IPS DF 6.9 (cell line): ENCODE measurements around the gene WHRN.

ENCODE experiments used
- DNase-seq: peaks from one replicate; pipeline ENCODE4 v3.0.0-alpha.2; 2013; ENCODE audit warnings: low read depth, low spot score
- H3K27ac ChIP-seq: one replicate; pipeline ENCODE4 v1.5.1; 2013; ENCODE audit warnings: low read length, control low read depth
- H3K27me3 ChIP-seq: 2 replicates; pipeline ENCODE4 v1.6.1; 2013; ENCODE audit warnings: mild to moderate bottlenecking, low read length; ENCODE audit not compliant: control insufficient read depth, insufficient read depth
- H3K36me3 ChIP-seq: 2 replicates; pipeline ENCODE4 v1.6.1; 2013; ENCODE audit warnings: low read length; ENCODE audit not compliant: control insufficient read depth, insufficient read depth
- H3K4me1 ChIP-seq: 2 replicates; pipeline ENCODE4 v1.6.1; 2013; ENCODE audit warnings: low read length; ENCODE audit not compliant: control insufficient read depth, insufficient read depth
- H3K4me3 ChIP-seq: 2 replicates; pipeline ENCODE4 v1.5.1; 2013; ENCODE audit warnings: mild to moderate bottlenecking, low read length
- H3K9me3 ChIP-seq: 2 replicates; pipeline ENCODE4 v1.6.1; 2013; ENCODE audit warnings: low read length, inconsistent platforms; ENCODE audit not compliant: control insufficient read depth, insufficient read depth
- WGBS: extraction: QIAGEN DNeasy Blood & Tissue Kit; methylation state at CpG from one replicate; pipeline ENCODE4 v1.1.7; 2013; ENCODE audit warnings: mixed read lengths, missing lambda C conversion rate; ENCODE audit not compliant: insufficient read length, insufficient coverage; 5-methylcytosine and 5-hydroxymethylcytosine counted together

The WHRN gene

GRCh38 chr9:114421147-114421546, 84.1 kb downstream of the WHRN start:
- Histone ChIP-seq H3K9me3 (no peaks in the 10 kb centered on the region), H3K36me3 (no peaks in the 10 kb centered on the region), H3K27me3 (no peaks in the 10 kb centered on the region), H3K27ac (no peak overlapping the region), H3K4me1 (peaks cover 3% of the 10 kb centered on the region; the same call in 1 of the 2 replicates), H3K4me3 (no peak overlapping the region)
- no CpG with 5 or more reads among the region's 2 CpGs for WGBS
- no peak for DNase-seq

DNA sequence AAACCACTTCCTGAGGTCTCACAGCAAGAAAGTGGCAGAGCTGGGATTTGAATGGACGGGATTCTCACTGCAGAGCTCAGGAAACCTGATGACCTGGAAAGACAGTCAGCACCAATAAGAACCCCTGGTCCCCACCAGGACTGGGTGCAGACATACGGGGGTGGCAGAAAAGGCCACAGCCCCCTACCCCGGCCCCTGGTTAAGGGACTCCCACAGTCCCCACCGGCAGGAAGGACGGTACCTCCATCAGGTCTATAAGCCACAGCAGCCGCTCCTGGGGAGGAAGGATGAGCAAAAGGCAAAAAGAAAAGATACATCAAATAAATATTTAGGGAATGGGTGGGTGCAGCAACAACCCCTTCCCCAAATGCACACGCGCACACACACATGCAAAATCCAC, 85.5 kb downstream of the WHRN start:
- WGBS: no CpG with 5 or more reads among the region's 8 CpGs
- no peaks in the 10 kb centered on the region for H3K27me3 ChIP-seq

GRCh38 chr9:114418053-114418452, 87.2 kb downstream of the WHRN start:
- H3K4me1 ChIP-seq: 0 out of 2 replicates have a peak, but pooled peaks cover 2% of the 10 kb centered on the region
- H3K9me3 ChIP-seq: no peaks in the 10 kb centered on the region
- H3K27me3 ChIP-seq: no peaks in the 10 kb centered on the region
- no peak for DNase-seq
- WGBS: no CpG with 5 or more reads among the region's 6 CpGs
- H3K4me3 ChIP-seq: no peak overlapping the region
- H3K27ac ChIP-seq: no peak overlapping the region
- H3K36me3 ChIP-seq: no peaks in the 10 kb centered on the region

More for the DNA sequence above, 85.5 kb downstream of the WHRN start:
- no peak for DNase-seq
- Histone ChIP-seq H3K4me1 (peaks cover 3% of the 10 kb centered on the region; the same call in 1 of the 2 replicates), H3K27ac (no peak overlapping the region), H3K9me3 (no peaks in the 10 kb centered on the region), H3K36me3 (no peaks in the 10 kb centered on the region), H3K4me3 (no peak overlapping the region)

GRCh38 chr9:114417511-114417910, 87.8 kb downstream of the WHRN start:
- WGBS: no CpG with 5 or more reads among the region's 3 CpGs
- DNase-seq: no peak
- Histone ChIP-seq H3K27ac (no peak overlapping the region), H3K27me3 (no peaks in the 10 kb centered on the region), H3K36me3 (no peaks in the 10 kb centered on the region), H3K4me3 (no peak overlapping the region), H3K4me1 (0 out of 2 replicates have a peak, but pooled peaks cover 2% of the 10 kb centered on the region), H3K9me3 (no peaks in the 10 kb centered on the region)

- Histone ChIP-seq H3K27ac (no peak overlapping the region), H3K9me3 (no peaks in the 10 kb centered on the region), H3K4me3 (no peak overlapping the region), H3K36me3 (no peaks in the 10 kb centered on the region), H3K27me3 (no peaks in the 10 kb centered on the region), H3K4me1 (0 out of 2 replicates have a peak, but pooled peaks cover 2% of the 10 kb centered on the region)
- DNase-seq: no peak
- whole genome bisulfite sequencing: no CpG with 5 or more reads among the region's 2 CpGs
These were observed 88.4 kb downstream of the WHRN start for GRCh38 chr9:114416906-114417305.

DNA sequence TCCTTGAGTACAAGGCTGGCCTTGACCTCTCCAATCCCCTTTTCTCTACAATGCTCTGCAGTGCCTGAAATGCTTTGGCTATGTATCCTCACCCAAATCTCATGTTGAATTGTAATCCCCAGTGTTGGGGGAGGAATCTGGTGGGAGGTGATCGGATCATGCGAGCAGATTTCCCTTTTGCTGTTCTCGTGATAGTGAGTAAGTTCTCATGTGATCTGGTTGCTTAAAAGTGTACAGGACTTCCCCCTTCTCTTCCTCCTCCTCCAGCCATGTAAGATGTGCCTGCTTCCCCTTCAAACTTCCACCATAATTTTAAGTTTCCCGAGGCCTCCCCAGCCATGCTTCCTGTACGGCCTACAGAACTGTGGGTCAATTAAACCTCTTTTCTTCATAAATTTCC, 89.0 kb downstream of the WHRN start:
- no CpG with 5 or more reads among the region's 5 CpGs for WGBS
- Histone ChIP-seq H3K4me3 (no peak overlapping the region), H3K4me1 (0 out of 2 replicates have a peak, but pooled peaks cover 2% of the 10 kb centered on the region), H3K36me3 (no peaks in the 10 kb centered on the region), H3K27me3 (no peaks in the 10 kb centered on the region), H3K27ac (no peak overlapping the region), H3K9me3 (no peaks in the 10 kb centered on the region)
- DNase-seq: no peak

DNA sequence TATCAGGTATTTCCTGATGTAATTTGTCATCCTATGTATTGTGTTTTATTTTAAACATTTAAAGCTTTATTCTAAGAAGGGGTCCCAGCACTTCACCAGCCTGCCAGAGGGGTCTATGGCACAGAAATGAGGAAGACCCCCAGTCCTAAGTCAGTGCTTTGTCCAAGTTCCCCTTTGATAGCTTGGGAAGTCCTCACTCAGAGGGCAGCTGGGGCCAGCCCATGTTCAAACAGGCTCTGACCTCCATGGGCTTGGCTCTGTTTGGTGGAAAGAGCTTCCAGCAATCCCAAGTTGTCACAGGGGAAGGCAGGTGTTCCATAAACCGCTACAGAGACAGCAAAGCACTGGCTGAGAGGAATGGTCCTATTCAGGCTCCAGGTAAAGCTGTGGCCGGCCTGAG, 90.9 kb downstream of the WHRN start:
- Histone ChIP-seq H3K27me3 (no peaks in the 10 kb centered on the region), H3K36me3 (no peaks in the 10 kb centered on the region), H3K9me3 (no peaks in the 10 kb centered on the region), H3K4me1 (0 out of 2 replicates have a peak, but pooled peaks cover 3% of the 10 kb centered on the region), H3K27ac (no peak overlapping the region), H3K4me3 (no peak overlapping the region)
- no peak for DNase-seq
- no CpG with 5 or more reads among the region's 2 CpGs for WGBS

DNA sequence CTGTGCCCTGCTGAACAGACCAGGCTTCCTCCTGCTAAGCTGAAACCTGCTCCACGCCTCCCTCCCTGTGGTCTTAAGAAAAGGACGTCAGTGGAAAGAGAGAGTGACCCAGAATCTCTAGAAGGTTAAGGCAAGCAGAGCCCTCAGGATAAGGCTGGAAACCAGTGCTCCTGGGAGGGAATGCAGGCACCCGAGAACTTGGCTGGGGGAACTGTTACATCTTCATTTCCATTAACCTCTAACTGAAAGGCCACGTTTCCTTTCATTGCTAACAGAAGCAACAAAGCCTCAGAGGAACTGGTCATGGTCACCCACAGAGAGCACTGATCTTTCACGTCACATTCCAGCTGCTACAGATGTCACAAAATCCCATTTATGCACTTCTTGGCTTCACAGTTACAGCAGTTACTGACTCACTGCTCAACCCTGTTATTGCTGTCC, 91.4 kb downstream of the WHRN start:
- H3K4me3 ChIP-seq: no peak overlapping the region
- H3K4me1 ChIP-seq: peaks cover 5% of the 10 kb centered on the region; the same call in 1 of the 2 replicates
- DNase-seq: no peak
- H3K27me3 ChIP-seq: no peaks in the 10 kb centered on the region
- no CpG with 5 or more reads among the region's 5 CpGs for WGBS
- no peaks in the 10 kb centered on the region for H3K9me3 ChIP-seq
- no peak overlapping the region for H3K27ac ChIP-seq
- H3K36me3 ChIP-seq: no peaks in the 10 kb centered on the region

DNA sequence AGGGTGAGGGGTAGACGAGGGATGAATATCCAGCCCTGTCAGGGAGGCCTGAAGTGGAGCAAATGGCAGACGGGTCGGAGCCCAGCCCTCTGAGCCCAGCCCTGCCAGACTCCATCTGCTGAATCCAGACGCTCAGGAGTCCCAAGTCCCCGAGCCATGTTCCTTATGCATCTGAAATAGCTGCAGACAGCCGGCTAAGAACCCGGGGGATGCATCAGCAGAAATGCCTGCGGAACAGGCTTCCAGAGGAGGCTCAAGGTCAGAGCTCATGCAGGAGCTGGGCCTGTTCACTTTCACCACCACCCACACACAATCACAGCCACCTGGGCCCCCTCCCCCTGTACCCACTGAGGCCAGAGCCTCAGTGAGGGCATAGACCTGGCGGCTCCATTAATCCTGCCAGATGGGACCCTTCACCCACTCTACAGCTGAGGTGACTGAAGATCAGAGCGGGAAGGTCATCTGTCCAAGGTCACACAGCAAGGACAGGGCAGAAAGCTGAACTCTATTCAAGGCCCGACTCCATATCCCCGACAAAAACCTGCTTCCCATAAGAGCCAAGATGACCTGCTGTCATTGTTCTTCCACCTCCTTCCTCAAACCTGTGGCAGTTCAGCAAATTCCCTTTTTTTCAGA, 93.1 kb downstream of the WHRN start:
- Histone ChIP-seq H3K4me3 (no peak overlapping the region), H3K4me1 (peaks cover 7% of the 10 kb centered on the region; the same call in 1 of the 2 replicates), H3K27me3 (no peaks in the 10 kb centered on the region), H3K36me3 (no peaks in the 10 kb centered on the region), H3K27ac (no peak overlapping the region), H3K9me3 (no peaks in the 10 kb centered on the region)
- DNase-seq: no peak
- no CpG with 5 or more reads among the region's 12 CpGs for WGBS

- Histone ChIP-seq H3K27me3 (no peaks in the 10 kb centered on the region), H3K27ac (no peak overlapping the region), H3K9me3 (no peaks in the 10 kb centered on the region), H3K36me3 (no peaks in the 10 kb centered on the region), H3K4me3 (no peak overlapping the region), H3K4me1 (peaks cover 7% of the 10 kb centered on the region; the same call in 1 of the 2 replicates)
- DNase-seq: no peak
- WGBS: no CpG with 5 or more reads among the region's 6 CpGs
These were observed 93.8 kb downstream of the WHRN start for GRCh38 chr9:114411452-114411851.

DNA sequence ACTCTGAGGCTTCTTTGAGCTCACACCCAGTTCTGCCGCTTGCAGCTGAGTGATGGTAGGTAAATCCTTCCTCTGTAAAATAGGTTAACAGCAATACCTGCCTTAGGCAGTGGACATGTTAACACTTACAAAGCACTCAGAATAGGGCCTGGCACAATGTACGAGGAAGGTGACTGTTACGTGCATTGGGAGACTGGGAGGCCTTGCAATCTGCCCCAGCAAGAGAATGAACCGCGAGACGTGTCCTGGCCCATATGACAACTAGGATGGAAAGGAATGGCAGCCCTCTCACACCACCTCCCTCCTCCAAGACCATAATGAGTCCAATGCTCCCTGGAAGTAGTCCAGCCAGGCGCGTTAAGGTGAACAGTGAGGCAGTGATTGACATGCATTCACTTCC, 94.4 kb downstream of the WHRN start:
- Histone ChIP-seq H3K4me1 (peaks cover 7% of the 10 kb centered on the region; the same call in 1 of the 2 replicates), H3K27me3 (no peaks in the 10 kb centered on the region), H3K27ac (no peak overlapping the region), H3K36me3 (no peaks in the 10 kb centered on the region), H3K9me3 (no peaks in the 10 kb centered on the region), H3K4me3 (no peak overlapping the region)
- DNase-seq: no peak
- WGBS: no CpG with 5 or more reads among the region's 8 CpGs
